Cortex of kidney (tissue), 1 donor: ENCODE data around the gene ZMYND8.

Experiments used
- DNase-seq: peaks from one replicate; lab custom pipeline; 2025; lab: John Stamatoyannopoulos, UW

Gene ZMYND8

GRCh38 chr20:47332381-47333206, 23.9 kb downstream of the ZMYND8 start:
- no peak for DNase-seq

GRCh38 chr20:47330933-47331708, 25.4 kb downstream of the ZMYND8 start:
- DNase-seq: no peak

GRCh38 chr20:47330071-47330470, 26.4 kb downstream of the ZMYND8 start:
- DNase-seq: no peak

GRCh38 chr20:47328129-47328528, 28.4 kb downstream of the ZMYND8 start:
- DNase-seq: no peak

GRCh38 chr20:47327711-47328110, 28.8 kb downstream of the ZMYND8 start:
- DNase-seq: no peak

GRCh38 chr20:47326658-47327268, 29.7 kb downstream of the ZMYND8 start:
- no peak for DNase-seq

GRCh38 chr20:47325242-47325641, 31.3 kb downstream of the ZMYND8 start:
- DNase-seq: no peak

GRCh38 chr20:47320990-47321805, 35.3 kb downstream of the ZMYND8 start:
- no peak for DNase-seq

GRCh38 chr20:47319517-47320252, 36.8 kb downstream of the ZMYND8 start:
- DNase-seq: no peak

- no peak for DNase-seq
Measured at GRCh38 chr20:47318586-47319516, 37.6 kb downstream of the ZMYND8 start.

- DNase-seq: no peak
Measured at GRCh38 chr20:47318027-47318585, 38.4 kb downstream of the ZMYND8 start.

- no peak for DNase-seq
Measured at GRCh38 chr20:47317127-47317895, 39.2 kb downstream of the ZMYND8 start.

- DNase-seq: no peak
Measured at GRCh38 chr20:47316776-47317126, 39.7 kb downstream of the ZMYND8 start.

GRCh38 chr20:47315339-47316056, 41.0 kb downstream of the ZMYND8 start:
- DNase-seq: no peak

GRCh38 chr20:47314647-47315338, 41.7 kb downstream of the ZMYND8 start:
- no peak for DNase-seq

GRCh38 chr20:47311967-47312681, 44.4 kb downstream of the ZMYND8 start:
- DNase-seq: no peak

- DNase-seq: no peak
Measured at GRCh38 chr20:47311211-47311610, 45.3 kb downstream of the ZMYND8 start.
